ENCODE results near the gene UBR7.

GRCh38 chr14:93173943-93174395 is 33.1 kb upstream of the UBR7 start:
- TF ChIP-seq, protein P1, sequence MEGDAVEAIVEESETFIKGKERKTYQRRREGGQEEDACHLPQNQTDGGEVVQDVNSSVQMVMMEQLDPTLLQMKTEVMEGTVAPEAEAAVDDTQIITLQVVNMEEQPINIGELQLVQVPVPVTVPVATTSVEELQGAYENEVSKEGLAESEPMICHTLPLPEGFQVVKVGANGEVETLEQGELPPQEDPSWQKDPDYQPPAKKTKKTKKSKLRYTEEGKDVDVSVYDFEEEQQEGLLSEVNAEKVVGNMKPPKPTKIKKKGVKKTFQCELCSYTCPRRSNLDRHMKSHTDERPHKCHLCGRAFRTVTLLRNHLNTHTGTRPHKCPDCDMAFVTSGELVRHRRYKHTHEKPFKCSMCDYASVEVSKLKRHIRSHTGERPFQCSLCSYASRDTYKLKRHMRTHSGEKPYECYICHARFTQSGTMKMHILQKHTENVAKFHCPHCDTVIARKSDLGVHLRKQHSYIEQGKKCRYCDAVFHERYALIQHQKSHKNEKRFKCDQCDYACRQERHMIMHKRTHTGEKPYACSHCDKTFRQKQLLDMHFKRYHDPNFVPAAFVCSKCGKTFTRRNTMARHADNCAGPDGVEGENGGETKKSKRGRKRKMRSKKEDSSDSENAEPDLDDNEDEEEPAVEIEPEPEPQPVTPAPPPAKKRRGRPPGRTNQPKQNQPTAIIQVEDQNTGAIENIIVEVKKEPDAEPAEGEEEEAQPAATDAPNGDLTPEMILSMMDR (IDR thresholded peaks at IDR 0.05; ENCODE audit: low read length) = no peak
- no peak for TF ChIP-seq EZH2 (IDR thresholded peaks at IDR 0.05; ENCODE audit: borderline replicate concordance, low read length)

Data from OCI-LY1 (cell line).